ENCODE results near the gene RRBP1. TPM values are rescaled to one million over a fixed set of nuclear protein-coding genes. Genes with fewer than 3 reads are reported as not detected.
A peak's percentile ranks its signal among the peaks of the same experiment; 100 is the strongest.

RRBP1 gene
- total RNA-seq, 8 experiments from 2014 or later, result 12.2 to 94.0 (median 31.2) TPM

DNA sequence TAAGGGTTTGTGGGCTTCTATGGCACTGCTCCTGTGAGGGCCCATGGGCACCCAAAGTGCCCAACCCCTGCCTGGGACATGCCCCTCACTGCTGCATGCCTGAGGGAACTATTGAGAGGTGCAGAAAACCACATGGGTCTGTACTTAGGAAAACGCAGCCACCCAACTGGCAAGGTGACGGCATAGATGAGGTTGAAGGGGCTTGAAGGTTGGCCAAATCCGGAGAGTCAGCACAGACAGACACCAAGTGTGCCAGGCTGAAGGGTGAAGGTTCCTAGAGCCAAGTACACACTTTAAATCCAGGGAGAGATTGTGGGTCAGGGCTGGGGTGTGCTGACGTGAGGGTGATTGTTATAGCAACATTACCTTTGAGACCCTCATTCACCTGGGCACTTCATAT, 23.9 kb upstream of the RRBP1 start:
- WGBS, 10 experiments, result 0 to 100% (median 93%) methylated on average over 1 to 2 of the region's 4 CpGs; no CpG with 5 or more reads in 5 of the 10 experiments
- ATAC-seq (replicated peaks in 6 of 8), result no peak
- H3K4me1 ChIP-seq (replicated peaks in 1 of 2), result peaks cover 5 to 8% of the 10 kb centered on the region in 2 donors
- no peak overlapping the region for H3K27ac ChIP-seq
- no peak overlapping the region for H3K4me3 ChIP-seq
- in situ Hi-C loops (cut with MboI; ENCODE audit: low pct_unique_long_range_greater_than_20kb in 2 of 9, low sequenced_read_pairs in 9 of 9, unreplicated experiment in 9 of 9), result no loop called here

DNA sequence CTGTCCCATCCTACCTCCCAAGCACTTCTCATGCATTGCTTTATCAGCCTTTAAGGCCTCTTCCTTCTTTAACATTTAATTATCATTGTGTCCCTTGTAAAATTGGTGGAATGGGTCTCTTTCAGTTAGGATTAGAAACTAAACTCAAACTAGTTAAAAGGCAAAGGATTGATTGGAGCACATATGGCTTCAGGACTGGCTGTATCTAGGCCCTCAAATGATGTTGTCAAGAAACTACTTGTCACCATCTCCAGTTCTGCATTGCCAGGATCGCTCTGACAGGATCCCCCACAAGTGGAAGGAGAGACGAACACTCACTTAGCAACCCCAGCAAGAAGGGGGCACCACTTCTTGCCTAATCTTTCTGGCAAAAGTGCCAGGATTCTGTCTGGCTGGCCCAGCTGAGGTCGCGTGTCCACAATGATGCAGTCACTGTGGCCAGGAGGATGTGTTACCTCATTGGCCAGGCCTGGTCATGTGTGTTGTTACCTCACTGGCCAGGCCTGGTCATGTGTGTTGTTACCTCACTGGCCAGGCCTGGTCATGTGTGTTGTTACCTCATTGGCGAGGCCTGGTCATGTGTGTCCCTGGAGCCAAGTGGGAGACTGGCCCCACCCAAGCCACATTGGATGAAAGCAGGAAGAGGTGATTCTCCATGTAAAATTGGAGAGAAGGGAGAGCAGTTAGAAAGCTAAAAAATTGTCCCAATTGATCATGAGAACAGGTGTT, 22.7 kb upstream of the RRBP1 start:
- in situ Hi-C loops (cut with MboI; ENCODE audit: low pct_unique_long_range_greater_than_20kb in 2 of 9, low sequenced_read_pairs in 9 of 9, unreplicated experiment in 9 of 9), result no loop called here
- H3K27ac ChIP-seq, result no peak overlapping the region
- H3K4me1 ChIP-seq (replicated peaks in 1 of 2), result no peaks in the 10 kb centered on the region
- 20 to 96% (median 82%) methylated on average over 1 to 4 of the region's 5 CpGs; no CpG with 5 or more reads in 3 of the 10 experiments for WGBS, 10 experiments
- ATAC-seq (replicated peaks in 6 of 8), result peak in 3 of 8 experiments; percentile 19 to 47 (median 45)
- H3K4me3 ChIP-seq, result no peak overlapping the region

DNA sequence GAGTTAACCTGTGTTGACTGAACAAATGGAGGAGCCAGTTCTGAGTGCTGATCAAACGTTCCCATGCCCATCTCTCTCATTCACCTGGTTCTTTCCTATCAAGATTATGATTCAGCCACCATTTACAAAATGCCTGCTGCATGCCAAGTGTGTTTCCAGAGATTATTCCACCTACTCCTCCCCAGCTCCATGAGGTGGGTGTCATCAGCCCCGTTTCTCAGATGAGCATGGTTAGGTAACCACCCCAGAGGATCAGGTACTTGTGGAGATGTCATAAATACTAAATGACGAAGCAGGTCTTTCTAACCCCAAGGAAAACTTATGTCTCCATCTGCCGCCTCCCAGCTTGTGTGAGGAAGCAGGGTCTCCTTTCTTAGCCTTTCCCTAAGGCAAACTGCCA, 19.8 kb upstream of the RRBP1 start:
- no peaks in the 10 kb centered on the region for H3K4me1 ChIP-seq (replicated peaks in 1 of 2)
- no peak for ATAC-seq (replicated peaks in 6 of 8)
- 10 to 94% (median 63%) methylated on average over 1 to 3 of the region's 4 CpGs; no CpG with 5 or more reads in 4 of the 10 experiments for WGBS, 10 experiments
- in situ Hi-C loops (cut with MboI; ENCODE audit: low pct_unique_long_range_greater_than_20kb in 2 of 9, low sequenced_read_pairs in 9 of 9, unreplicated experiment in 9 of 9), result no loop called here
- no peak overlapping the region for H3K4me3 ChIP-seq
- H3K27ac ChIP-seq, result no peak overlapping the region

- H3K4me1 ChIP-seq (replicated peaks in 1 of 2), result no peaks in the 10 kb centered on the region
- H3K27ac ChIP-seq, result no peak overlapping the region
- in situ Hi-C loops (cut with MboI; ENCODE audit: low pct_unique_long_range_greater_than_20kb in 2 of 9, low sequenced_read_pairs in 9 of 9, unreplicated experiment in 9 of 9), result no loop called here
- WGBS, 10 experiments, result 30 to 93% (median 72%) methylated on average over 1 to 2 of the region's 7 CpGs; no CpG with 5 or more reads in 6 of the 10 experiments
- no peak for ATAC-seq (replicated peaks in 6 of 8)
- no peak overlapping the region for H3K4me3 ChIP-seq
These were observed 18.6 kb upstream of the RRBP1 start for GRCh38 chr20:17700637-17701036.

DNA sequence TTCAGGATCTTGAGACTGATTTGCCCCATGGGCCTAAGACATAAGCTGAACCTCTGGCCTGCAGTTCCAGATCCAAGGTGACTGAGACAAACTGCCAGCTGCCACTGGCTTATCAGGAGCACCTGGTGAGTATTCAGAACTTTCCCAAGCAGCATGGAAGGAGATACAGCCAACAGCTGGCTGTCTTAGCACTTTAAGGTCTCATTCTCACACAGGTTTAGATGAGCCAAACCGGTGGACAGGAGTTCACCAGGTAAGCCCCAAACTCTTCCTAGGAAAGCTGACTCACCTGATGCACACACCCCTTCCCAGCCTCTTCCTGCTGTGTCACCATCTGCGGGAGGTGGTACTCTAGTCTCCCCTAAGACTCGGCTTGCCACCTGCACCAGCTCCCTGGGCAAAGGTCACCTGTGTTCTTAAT, 17.9 kb upstream of the RRBP1 start, which contains the start of gene BANF2:
Gene BANF2, plus strand, starts transcription at position 36 of the 421 bp plus-strand sequence. CDS start 25,060 bp downstream, outside the sequence.
- 20 to 69% (median 63%) methylated on average over 1 to 3 of the region's 3 CpGs; no CpG with 5 or more reads in 7 of the 10 experiments for WGBS, 10 experiments
- Histone ChIP-seq H3K27ac (no peak within 1 kb of the TSS), H3K4me1 (replicated peaks in 1 of 2) (no peaks in the 10 kb centered on the region), H3K4me3 (no peak within 1 kb of the TSS)
- in situ Hi-C loops (cut with MboI; ENCODE audit: low pct_unique_long_range_greater_than_20kb in 2 of 9, low sequenced_read_pairs in 9 of 9, unreplicated experiment in 9 of 9), result loop anchor here in 1 of 9 experiments (25.0 kb wide), 1 partner anchor 212 kb away; no protein-coding TSS in a partner anchor
- no peak for ATAC-seq (replicated peaks in 6 of 8)

- 33 to 96% (median 58%) methylated on average over 1 to 4 of the region's 5 CpGs; no CpG with 5 or more reads in 4 of the 10 experiments for WGBS, 10 experiments
- no peak overlapping the region for H3K4me3 ChIP-seq
- peaks cover 0 to 4% of the 10 kb centered on the region in 2 donors for H3K4me1 ChIP-seq (replicated peaks in 1 of 2)
- ATAC-seq (replicated peaks in 6 of 8), result no peak
- in situ Hi-C loops (cut with MboI; ENCODE audit: low pct_unique_long_range_greater_than_20kb in 2 of 9, low sequenced_read_pairs in 9 of 9, unreplicated experiment in 9 of 9), result loop anchor here in 1 of 9 experiments (25.0 kb wide), 1 partner anchor 214 kb away; no protein-coding TSS in a partner anchor
- H3K27ac ChIP-seq, result no peak overlapping the region
These were observed 16.3 kb upstream of the RRBP1 start for GRCh38 chr20:17698384-17698783.

DNA sequence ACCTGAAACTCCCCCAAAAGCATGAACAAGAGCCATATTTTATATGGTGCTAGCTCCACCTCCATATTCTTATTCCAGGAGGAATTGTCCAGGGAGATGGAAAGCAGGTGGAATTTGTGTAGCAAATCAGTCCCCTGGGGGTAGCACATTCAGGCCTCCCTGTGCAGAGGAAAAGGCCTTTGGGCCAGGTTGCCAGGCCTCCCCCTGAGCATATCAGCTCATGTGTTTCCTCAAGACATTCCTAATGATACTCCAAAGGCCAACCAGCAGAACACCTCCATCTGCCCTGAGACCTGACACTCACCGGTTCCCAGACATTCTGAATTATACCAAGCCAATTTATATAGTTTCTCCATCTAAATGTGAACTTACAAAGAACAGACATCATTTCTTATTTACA, 15.1 kb upstream of the RRBP1 start:
- no peak overlapping the region for H3K27ac ChIP-seq
- WGBS, 10 experiments, result 80 to 100% methylated on average over 1 of the region's 1 CpG; no CpG with 5 or more reads in 8 of the 10 experiments
- H3K4me3 ChIP-seq, result no peak overlapping the region
- no peak for ATAC-seq (replicated peaks in 6 of 8)
- H3K4me1 ChIP-seq (replicated peaks in 1 of 2), result peaks cover 0 to 4% of the 10 kb centered on the region in 2 donors
- in situ Hi-C loops (cut with MboI; ENCODE audit: low pct_unique_long_range_greater_than_20kb in 2 of 9, low sequenced_read_pairs in 9 of 9, unreplicated experiment in 9 of 9), result loop anchor here in 1 of 9 experiments (25.0 kb wide), 1 partner anchor 215 kb away; no protein-coding TSS in a partner anchor

- WGBS, 10 experiments, result 0 to 100% (median 71%) methylated on average over 1 of the region's 1 CpG
- in situ Hi-C loops (cut with MboI; ENCODE audit: low pct_unique_long_range_greater_than_20kb in 2 of 9, low sequenced_read_pairs in 9 of 9, unreplicated experiment in 9 of 9), result loop anchor here in 1 of 9 experiments (25.0 kb wide), 1 partner anchor 216 kb away; no protein-coding TSS in a partner anchor
These were observed 14.2 kb upstream of the RRBP1 start for GRCh38 chr20:17696287-17696686.

DNA sequence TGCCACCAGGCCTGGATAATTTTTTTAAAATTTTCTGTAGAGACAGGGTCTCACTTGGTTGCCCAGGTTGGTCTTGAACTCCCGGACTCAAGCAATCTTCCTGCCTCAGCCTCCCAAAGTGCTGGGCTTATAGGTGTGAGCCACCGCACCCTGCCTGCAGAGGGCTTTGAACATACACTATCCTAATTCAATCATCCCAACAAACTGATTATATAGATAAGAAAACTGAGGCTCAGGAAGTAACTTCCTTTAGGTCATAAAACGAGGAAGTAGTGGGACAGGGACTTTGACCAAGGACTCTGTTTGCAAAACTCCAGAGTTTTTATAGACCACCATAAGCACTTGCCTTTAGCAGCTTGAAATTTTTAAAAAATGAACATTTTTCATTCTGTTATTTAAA, 12.7 kb upstream of the RRBP1 start:
- ATAC-seq (replicated peaks in 6 of 8), result no peak
- in situ Hi-C loops (cut with MboI; ENCODE audit: low pct_unique_long_range_greater_than_20kb in 2 of 9, low sequenced_read_pairs in 9 of 9, unreplicated experiment in 9 of 9), result loop anchor here in 1 of 9 experiments (25.0 kb wide), 1 partner anchor 218 kb away; no protein-coding TSS in a partner anchor
- Histone ChIP-seq H3K27ac (no peak overlapping the region), H3K4me1 (replicated peaks in 1 of 2) (peaks cover 0 to 4% of the 10 kb centered on the region in 2 donors), H3K4me3 (no peak overlapping the region)
- 0 to 88% (median 45%) methylated on average over 1 to 3 of the region's 3 CpGs; no CpG with 5 or more reads in 2 of the 10 experiments for WGBS, 10 experiments

More at GRCh38 chr20:17696287-17696686, 14.2 kb upstream of the RRBP1 start:
- Histone ChIP-seq H3K4me3 (no peak overlapping the region), H3K4me1 (replicated peaks in 1 of 2) (peaks cover 0 to 4% of the 10 kb centered on the region in 2 donors), H3K27ac (no peak overlapping the region)
- no peak for ATAC-seq (replicated peaks in 6 of 8)

DNA sequence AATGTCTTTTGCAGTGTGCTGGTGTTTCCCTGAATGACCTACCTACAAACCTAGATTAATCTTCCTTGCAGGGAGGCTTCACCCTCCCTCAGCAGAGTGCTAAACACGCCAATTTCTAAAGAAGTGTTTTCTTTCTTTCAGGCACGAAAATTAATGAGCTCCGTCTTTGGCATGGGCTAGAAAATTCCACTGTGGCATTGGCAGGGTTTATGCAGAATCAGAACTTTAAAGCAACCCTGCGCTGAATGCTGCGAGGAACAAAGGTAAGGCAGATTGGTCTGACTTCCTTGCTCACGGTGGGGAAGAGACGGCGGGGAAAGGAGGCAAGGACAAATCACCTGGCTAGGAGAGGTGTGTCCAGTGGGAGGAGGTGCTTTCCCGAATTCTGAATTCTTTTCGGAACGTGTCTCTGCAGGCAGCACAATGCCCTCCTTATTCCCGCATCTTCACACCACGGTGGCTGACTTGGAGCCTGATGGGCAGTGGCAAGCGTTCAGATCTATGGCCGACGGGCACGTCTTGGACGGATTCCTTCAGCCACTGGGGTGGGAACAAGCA, 11.5 kb upstream of the RRBP1 start:
- in situ Hi-C loops (cut with MboI; ENCODE audit: low pct_unique_long_range_greater_than_20kb in 2 of 9, low sequenced_read_pairs in 9 of 9, unreplicated experiment in 9 of 9), result loop anchor here in 1 of 9 experiments (25.0 kb wide), 1 partner anchor 219 kb away; no protein-coding TSS in a partner anchor
- WGBS, 10 experiments, result 0 to 74% (median 54%) methylated on average over 1 to 10 of the region's 18 CpGs; no CpG with 5 or more reads in 5 of the 10 experiments
- Histone ChIP-seq H3K27ac (no peak overlapping the region), H3K4me1 (replicated peaks in 1 of 2) (peaks cover 0 to 4% of the 10 kb centered on the region in 2 donors), H3K4me3 (no peak overlapping the region)
- ATAC-seq (replicated peaks in 6 of 8), result peak in 1 of 8 experiments; percentile 55

DNA sequence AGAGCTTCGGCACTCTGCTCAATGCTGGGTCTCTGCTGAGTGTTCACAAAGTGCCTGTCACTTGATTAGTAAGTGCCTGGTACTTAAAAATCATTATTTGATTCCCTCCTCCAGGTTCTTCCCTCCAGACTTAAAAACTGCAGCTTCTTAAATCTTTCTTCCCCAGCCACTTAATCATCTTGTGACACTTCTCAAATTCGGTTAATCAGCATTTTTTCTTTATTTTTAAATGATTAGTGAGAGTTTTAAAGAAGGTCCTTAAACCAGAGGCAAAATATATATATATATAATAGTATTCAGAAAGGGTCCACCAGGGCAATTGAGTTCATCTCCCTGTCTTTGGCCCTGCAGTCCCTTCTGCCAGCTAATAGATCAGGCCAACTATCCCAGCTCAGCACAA, 9.7 kb upstream of the RRBP1 start:
- in situ Hi-C loops (cut with MboI; ENCODE audit: low pct_unique_long_range_greater_than_20kb in 2 of 9, low sequenced_read_pairs in 9 of 9, unreplicated experiment in 9 of 9), result loop anchor here in 1 of 9 experiments (25.0 kb wide), 1 partner anchor 221 kb away; no protein-coding TSS in a partner anchor
- no peak for ATAC-seq (replicated peaks in 6 of 8)
- H3K4me1 ChIP-seq (replicated peaks in 1 of 2), result peaks cover 0 to 4% of the 10 kb centered on the region in 2 donors
- no peak overlapping the region for H3K4me3 ChIP-seq
- WGBS, 10 experiments, result 13 to 100% (median 55%) methylated on average over 1 to 2 of the region's 2 CpGs; no CpG with 5 or more reads in 2 of the 10 experiments
- no peak overlapping the region for H3K27ac ChIP-seq

DNA sequence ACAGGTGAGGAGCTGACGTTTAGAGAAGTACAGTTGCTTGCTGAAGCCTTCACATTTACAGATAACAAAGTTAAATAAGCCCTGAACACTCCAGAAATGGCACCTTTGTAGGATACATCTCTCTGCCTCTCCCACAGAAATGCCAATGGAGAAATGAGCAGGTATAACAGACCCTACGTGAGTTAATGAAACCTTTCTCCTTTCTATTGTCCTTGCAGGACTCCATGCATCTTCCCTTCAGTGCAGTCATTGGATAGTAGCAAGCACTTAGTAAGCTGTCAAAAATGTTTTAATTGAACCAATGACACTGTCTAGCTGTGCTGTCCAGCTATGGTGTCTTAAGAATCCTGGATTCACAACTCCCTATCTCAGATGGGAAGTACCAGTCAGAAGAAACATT, 8.1 kb upstream of the RRBP1 start:
- 8 to 100% (median 79%) methylated on average over 1 to 2 of the region's 2 CpGs; no CpG with 5 or more reads in 3 of the 10 experiments for WGBS, 10 experiments
- in situ Hi-C loops (cut with MboI; ENCODE audit: low pct_unique_long_range_greater_than_20kb in 2 of 9, low sequenced_read_pairs in 9 of 9, unreplicated experiment in 9 of 9), result loop anchor here in 1 of 9 experiments (25.0 kb wide), 1 partner anchor 222 kb away; no protein-coding TSS in a partner anchor
- no peak for ATAC-seq (replicated peaks in 6 of 8)

More for the DNA sequence above, 8.1 kb upstream of the RRBP1 start:
- peaks cover 0 to 4% of the 10 kb centered on the region in 2 donors for H3K4me1 ChIP-seq (replicated peaks in 1 of 2)
- no peak overlapping the region for H3K4me3 ChIP-seq
- no peak overlapping the region for H3K27ac ChIP-seq

Measured in motor neuron (in vitro differentiated cells).